ENCODE data around the gene PCDH8.

PCDH8 gene, protein sequence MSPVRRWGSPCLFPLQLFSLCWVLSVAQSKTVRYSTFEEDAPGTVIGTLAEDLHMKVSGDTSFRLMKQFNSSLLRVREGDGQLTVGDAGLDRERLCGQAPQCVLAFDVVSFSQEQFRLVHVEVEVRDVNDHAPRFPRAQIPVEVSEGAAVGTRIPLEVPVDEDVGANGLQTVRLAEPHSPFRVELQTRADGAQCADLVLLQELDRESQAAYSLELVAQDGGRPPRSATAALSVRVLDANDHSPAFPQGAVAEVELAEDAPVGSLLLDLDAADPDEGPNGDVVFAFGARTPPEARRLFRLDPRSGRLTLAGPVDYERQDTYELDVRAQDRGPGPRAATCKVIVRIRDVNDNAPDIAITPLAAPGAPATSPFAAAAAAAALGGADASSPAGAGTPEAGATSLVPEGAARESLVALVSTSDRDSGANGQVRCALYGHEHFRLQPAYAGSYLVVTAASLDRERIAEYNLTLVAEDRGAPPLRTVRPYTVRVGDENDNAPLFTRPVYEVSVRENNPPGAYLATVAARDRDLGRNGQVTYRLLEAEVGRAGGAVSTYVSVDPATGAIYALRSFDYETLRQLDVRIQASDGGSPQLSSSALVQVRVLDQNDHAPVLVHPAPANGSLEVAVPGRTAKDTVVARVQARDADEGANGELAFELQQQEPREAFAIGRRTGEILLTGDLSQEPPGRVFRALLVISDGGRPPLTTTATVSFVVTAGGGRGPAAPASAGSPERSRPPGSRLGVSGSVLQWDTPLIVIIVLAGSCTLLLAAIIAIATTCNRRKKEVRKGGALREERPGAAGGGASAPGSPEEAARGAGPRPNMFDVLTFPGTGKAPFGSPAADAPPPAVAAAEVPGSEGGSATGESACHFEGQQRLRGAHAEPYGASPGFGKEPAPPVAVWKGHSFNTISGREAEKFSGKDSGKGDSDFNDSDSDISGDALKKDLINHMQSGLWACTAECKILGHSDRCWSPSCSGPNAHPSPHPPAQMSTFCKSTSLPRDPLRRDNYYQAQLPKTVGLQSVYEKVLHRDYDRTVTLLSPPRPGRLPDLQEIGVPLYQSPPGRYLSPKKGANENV

DNA sequence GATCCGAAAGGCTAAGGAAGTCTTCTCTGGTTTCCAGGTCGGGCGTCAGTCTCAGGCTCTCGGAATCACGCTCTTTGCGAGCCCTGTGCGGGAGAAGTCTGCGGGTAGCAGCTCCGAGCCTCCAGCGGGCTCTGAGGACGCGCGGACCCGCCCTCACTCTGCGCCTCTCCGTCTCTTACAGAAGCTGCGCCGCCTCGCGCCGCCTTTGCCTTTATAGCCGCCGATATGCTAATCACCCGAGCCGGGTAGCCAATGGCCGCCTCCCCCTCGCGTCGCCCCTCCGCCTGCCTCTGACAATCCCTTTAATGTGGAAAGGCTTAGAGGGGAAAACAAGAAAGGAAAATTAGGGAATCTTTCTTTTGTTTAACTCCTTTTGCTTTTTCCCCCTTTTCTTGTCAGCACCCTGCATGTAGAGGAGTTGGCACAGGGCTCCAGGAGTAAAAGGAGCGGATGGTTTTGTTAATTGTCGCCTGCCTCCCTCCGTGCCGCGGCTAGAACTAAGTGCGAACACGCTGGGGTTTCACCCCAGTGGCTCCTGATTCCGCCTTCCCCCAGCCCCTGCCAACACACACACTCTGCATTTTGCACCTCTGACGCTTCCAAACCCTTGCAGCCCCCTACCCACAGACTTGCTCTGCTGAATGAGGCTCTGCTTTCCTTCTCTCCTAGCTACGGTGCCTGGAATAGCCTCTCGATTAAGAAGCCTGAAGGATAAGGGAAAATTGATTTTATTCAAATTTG, at the start of gene PCDH8:
Gene PCDH8, minus strand, starts transcription at position 186 of the 741 bp plus-strand sequence. CDS start 204 bp downstream, outside the sequence.
- DNase-seq: peak; percentile 62

DNA sequence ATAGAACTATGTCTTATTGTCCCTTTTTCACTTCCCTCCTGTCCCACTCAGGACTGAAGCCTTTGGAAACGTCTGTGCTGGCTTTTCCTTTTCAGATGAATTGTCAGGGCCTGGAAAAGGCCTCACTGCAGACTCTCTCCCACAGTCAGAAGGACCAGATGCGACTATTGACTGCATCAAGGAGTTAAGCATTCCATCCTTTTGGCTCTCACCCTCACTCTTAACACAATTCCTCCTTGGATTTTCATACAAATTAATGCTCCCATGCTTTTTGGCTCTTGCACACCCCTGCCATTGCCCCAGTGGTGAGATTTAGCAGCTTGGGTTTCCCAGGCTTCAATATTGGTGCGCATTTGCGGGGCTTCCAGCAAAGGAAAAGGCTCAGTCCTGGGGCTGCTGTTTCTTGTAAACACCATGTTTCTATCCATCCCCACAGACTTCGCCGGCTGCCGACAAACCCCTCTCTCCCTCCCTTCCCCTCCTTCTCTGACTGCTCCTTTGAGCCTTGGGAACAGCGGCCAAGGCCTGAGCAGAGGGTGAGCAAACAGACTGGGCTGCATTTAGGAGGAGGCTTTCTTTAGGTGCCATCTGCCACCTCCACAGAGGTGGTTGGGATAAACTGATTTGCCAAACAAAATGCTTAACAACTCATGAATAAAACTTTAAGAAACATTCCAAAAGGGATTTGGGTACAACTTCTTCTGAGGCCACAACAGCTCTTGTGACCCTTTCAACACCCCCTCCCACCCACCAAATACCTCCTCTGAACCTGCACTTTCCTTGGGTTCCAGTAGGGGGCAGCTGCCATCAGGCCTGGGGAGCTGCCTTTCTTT, 48.6 kb upstream of the PCDH8 start:
- peak; percentile 17 for DNase-seq

DNA sequence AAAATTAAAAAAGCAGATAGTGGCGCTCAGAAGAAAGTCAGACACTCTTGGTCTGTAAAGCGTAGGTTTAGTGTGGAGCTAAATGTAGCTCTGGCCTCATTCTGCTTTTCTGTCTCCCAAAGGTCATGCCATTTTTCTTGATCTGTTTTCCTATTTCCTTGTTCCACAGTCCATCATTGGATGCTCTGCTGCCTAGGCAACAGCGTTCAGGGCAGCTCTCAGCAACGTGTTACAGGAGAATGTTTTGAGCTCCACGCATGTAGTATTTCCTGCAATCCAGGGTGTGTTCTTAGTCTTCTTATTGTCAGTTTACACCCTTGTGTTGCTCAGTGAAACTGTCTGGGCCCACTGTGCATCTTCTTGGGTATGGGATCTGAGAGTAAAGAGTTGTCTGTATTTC, 46.0 kb upstream of the PCDH8 start:
- no peak for DNase-seq

DNA sequence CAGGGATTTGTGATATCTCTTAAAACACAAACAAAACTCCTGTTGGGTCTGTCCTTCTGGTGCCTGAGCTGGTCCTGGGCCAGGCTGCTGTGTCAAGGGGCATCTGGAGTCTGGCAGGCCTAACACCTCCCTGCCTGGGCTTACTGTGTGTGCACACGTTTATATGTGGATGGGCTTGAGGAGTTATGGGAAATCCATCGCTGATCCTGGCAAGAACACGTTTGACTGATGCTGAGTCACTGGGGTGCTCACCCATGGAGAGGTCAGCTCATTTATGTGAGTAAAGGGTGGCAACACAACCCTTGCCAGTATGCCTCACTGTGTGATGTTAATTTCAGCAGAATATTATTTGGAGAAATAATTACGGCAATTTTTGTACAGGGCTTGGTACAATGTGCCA, 44.5 kb upstream of the PCDH8 start:
- DNase-seq: no peak

DNA sequence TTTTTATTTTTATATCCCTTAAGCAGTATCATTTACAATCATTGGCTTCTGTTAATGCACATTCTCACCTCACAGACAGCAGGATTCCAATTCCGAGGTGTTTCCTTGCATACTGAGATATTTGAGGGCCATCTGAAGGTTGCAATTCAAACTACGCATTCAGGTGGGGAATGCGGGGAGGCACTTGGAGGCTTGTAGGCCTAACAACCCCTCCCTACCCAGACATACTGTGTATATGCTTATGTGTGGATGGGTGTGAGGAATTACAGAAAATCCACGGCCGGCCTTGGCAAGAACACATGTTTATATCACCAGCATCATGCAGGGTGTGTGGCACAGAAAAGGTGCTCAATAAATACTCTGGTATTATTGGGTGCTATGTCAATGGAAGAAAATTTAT, 43.3 kb upstream of the PCDH8 start:
- no peak for DNase-seq

DNA sequence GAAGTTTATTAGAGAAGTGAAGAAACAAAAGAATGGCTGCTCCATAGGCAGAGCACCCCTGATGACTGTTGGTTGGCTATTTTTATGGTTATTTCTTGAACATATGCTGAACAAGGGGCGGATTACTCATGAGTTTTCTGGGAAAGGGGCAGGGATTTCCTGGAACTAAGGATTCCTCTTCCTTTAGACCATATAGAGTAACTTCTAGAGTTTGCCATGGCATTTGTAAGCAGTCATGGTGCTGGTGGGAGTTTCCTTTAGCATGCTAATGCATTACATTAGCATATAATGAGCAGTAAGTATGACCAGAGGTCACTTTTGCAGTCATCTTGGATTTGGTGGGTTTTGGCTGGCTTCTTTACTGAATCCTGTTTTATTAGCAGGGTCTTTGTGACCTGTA, 38.7 kb upstream of the PCDH8 start:
- DNase-seq: no peak

DNA sequence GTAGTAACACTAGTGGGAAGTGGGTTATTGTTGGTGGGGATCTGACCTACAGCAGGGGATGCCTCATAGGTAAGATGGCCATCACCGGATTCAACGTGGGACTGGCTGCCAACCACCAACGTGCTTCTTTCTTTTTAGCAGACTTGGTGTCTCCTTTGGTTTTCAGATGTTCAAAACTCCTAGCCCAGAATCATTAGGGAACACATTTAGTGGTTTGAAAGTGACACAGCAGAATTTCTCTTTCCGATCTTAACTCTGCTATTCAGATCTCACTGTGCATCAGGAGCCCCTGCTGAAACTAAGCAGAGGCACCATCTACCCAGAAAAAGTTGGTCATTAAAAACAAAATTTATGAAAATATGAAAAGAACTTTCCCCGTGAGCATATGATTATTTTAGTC, 36.7 kb upstream of the PCDH8 start:
- no peak for DNase-seq

DNA sequence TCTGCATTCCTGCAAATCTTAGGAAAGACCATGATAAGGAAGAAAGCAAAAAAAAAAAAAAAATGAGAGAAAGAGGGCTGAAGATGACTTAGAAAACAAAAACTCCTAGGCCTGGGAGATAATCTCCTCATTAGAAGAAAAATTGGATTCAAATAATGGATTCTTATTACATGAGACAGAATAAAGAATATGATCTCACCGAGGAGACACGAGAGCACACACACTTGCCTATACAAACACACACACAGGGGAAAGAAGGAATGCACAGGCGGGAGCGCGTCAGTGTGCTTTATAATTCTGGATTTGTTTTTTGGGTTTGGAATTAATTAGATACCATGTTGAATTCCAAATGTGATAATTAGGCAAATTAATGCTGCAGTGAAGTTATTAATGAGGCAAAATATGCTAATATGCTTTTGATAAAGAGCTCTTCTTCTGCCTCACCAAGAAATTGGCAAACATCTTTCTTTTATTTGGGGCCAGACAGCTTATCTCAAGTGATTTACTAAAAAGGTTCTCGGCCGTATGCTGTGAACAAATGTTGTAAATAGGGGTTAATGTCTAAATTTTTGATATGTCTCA, 36.1 kb upstream of the PCDH8 start:
- no peak for DNase-seq

DNA sequence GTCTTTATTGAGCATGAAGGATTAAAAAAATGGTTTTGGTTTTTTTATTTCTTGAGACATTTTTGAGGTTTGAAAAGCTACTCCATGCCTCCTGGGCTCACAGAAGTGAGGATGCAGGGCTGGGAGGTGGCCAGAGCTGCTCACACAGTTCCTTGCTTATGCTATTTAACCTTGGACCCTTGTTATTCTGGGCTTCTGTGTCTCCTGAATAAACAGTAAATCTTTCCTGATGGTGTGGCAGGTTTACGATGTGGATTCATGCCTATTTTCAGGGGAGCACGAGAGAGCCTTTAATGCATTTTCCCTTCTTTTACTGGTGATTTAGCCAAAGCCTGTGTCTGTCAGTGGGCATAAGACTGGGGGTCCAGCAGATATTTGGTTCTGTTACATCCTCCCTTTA, 34.3 kb upstream of the PCDH8 start:
- DNase-seq: no peak

DNA sequence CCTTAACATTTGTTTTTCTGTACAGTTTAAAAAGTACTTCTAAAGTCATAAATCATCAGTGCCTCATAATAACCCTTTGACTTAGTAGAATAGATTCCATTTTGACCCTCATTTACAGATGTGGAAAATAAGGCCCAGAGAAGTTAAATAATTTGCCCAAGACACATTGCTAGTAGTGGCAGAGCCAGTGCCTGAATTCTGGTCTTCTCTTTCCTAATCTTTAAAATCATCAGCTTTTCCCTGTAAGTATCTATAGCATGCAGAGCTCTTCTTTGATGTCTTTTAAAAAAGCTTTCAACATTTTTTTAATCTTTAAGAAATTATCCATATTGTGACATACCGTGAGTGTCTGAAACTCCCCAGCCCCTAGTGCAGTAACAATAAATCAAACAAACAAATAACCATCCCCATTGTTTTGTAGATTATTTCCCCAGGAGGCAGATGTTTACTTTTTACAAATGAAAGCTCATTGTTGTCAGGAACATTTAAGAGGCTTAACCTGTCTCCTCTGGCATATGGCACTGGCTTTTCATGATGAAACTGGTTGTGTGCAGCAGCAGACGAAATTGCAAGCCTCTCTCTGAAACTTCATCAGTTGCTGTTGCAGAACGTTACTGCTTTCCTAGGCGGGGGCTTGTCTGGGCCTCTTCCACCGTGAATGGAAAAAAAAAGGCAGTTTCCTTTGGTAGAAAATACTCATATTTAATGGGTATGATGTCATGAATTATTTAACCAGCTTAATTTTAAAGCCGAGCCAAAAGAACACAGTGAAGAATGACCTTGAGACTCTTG, 31.7 kb upstream of the PCDH8 start:
- DNase-seq: peak; percentile 67

DNA sequence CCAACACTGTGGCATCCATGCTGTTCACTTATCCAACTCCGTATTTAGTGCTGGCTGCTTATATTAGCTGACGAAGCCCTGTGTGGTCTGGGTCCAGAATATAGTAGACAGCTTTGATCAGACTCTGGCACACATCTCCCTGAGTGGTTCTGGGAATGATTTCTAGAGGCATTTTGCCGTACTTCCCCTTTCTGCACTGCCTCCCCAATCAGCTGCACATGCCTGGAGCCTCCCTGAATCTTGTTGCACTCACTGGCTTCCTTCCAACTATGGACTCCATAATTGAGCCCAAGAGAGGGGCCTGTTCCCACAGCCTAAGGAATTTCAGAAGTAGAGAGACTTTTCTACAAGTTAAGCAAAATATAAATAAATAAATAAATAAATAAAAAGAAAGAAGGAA, 30.4 kb upstream of the PCDH8 start:
- DNase-seq: no peak

DNA sequence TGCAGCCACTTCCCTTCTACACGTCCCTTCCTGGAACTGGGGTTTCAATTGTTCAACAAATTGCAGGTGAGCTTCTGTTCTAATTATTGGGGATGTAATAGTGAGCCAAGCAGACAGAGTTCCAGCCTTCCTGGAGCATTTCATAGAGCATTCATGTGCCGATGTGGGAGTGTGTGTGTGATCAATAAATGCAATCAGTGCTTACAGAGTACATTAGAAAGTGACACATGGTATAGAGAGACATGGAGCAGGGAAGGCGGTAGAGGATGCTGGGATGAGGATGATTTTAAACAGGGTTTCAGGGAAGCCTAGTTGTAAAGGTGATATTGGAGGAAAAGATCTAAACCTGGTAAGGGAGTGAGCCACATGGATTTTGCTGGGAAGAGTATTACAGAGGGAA, 21.7 kb upstream of the PCDH8 start:
- DNase-seq: no peak

DNA sequence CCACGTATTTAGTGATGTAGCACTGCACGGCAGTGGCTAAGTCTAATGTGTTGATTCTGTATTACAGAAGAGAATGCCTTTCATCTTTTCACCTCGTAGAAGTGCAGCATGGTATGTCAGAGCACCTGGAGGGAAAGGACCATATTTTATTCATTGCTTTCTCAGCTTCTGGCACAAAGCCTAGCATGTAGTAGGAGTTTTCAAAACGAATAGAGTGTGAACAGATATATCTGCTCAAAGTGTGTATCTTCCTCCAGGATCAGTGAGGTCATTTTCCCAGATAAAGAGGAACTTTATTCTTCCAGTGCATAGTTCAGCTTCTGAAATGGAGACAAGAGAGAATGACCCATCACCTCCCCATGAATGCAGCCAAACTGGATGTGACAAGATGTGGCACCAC, 21.2 kb upstream of the PCDH8 start:
- no peak for DNase-seq

DNA sequence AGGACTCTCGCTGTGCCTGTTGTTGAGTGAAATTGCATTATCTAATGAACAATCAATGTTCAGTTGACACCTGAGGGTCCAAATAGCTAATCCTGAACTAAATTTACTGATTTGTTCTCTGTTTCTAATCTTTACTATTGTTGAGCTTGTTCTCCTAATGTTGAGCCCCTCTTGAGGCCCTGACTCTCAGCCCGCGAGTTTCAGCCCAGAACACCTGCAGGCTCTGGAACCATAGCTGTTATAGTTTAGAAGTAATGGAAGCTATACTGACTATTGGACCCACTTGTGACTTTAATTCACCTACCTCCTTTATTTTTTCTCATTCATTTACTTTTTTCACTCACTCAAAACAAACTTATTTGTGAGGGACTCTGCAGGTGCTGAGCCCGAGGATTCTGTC, 20.6 kb upstream of the PCDH8 start:
- DNase-seq: no peak

DNA sequence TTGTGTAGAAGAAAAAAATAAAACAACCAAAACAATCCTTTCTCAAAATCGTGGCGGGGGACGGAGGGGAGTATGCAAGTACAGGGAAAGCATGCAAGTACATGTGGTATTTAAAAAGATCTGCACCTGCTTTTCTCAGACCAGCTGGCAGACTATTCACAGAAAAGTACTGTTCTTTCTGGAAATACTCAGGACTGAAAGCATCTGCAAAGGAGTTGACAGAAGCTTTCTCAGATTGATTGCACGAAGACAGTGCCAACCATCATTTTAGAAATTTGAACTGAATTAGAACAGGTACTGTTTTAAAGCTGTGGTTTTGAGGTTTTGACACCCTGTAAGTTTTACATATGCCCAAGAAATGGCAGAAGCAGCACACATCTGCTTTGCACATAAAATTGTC, 19.8 kb upstream of the PCDH8 start:
- no peak for DNase-seq

DNA sequence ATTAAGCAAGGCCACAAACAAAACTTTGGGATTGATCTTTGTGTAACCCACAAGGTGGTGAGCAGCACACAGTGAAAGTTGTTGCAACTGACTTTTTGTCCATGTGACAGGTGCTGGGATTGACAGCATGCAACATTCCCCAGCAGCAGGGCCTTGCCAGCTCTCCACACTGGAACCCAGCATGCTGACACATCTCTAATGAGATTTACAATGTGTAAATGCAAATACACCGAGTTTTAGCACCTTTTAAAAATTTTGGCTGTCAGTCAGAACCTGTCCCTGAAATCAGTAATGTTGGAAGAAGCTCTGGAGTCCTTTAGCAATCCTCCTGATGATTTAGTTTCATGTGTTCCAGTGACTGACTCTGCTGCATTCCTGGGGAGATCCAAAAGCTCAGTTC, 16.5 kb upstream of the PCDH8 start:
- DNase-seq: no peak

DNA sequence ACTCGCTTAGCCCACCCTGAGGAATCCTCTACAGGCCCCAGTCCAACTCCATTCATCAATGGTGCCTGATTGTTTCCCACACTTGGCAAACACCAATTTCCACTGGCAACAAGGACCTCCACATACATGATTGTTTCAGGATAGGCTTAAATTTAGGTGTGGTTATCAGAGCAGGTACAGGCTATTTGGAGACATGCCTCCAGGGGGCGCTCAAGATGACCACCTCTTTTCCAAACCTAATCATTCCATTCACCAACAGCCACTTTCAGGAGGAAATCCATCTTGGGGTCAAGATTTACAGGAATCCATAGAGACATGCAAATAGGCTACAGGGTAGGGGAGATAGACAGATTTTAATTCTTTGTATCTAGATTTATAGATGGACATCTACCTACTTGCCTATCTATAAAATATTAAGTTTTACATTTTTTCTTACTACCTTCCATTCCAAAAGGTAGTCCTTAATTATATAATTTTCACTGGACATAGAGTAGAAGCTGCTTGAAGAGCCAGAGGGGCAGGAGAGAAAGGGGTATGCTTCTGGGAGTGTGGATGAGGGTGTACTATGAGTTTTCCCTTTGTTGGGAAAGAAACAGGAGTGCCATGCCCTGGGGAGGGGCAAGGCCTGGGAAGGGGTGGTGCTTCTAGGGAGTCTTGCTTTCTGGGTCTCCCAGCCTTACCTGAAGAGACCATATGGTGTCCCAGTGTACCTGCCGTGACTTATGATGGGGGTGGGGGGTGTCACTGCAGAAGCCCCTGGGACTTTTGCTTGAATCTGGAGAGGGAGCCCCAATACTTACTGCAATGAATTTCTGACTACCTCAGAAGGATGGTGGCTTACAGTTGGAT, 14.1 kb upstream of the PCDH8 start:
- DNase-seq: no peak

DNA sequence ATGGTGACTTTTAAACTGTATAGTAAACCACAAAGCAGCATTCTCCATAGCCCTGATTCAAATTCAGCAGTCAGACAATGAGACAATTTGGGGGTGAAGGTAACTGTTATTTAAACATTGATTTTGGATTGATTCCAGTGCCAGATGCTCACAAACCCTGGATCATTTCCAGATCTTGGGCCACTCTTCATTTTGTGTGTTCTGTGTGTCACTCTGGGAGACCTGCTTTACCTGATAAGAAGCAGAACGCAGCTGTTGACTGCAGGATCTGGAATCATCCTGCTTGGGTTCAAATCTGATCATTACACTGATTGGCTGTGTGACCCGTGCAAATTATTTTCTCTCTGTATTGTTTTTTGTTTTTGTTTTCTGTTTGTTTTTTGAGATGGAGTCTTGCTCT, 4.0 kb upstream of the PCDH8 start:
- no peak for DNase-seq

DNA sequence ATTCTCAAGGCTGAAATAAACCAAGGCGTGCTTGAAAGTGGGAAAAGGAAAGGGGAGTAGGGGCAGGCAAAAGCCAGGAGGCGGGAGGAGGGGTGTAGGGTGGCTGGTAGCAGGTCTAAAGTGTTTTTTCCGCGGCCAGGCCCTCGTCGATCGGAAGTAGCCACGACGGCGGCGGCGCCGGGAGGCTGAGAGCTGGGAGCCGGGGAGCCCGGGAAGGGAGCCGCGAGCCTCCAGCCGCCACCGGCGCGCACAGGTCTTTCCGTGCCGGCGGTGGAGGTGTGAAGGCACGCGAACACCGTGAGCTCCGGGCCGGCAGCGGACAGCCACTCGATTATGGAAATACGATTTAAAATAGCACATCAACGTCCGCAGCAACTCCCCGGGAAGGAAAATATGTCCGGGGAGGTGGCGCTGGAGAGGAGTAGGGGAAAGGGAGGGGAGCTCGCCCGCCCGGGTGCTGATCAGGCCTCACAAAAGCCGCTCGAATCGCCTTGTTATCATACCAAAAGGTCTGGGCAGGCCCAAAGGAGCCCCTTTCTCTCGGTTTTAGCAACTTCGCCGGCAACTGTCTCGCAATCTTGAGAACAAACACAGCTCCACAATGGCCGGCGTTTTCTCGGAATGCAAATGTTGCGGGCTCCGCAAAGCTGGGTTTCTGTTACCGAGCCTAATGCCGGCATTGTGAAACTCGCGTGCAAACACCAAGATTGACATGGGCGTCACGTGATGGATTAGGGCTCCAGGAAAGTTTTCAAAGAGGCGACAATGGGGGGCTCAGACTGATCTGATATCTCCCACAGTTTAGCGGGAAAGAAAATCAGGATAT, 2.9 kb upstream of the PCDH8 start:
- DNase-seq: no peak
